OCI-LY3 (cell line): Measurements from ENCODE around the gene PLD5.

Experiments
- H2AFZ ChIP-seq: fragments of 200-600, 300-600 bp; shearing (Covaris generic); 2 replicates; pipeline ENCODE4 v1.6.0; 2014; ENCODE audit warnings: antibody characterized with exemption, low read depth, low read length
- H3K27ac ChIP-seq: fragments of 200-600, 300-600 bp; sonication (generic); 2 replicates; pipeline ENCODE4 v1.5.1; 2014; ENCODE audit warnings: mild to moderate bottlenecking, low read length, moderate library complexity, mixed read lengths
- H3K27me3 ChIP-seq: fragments of 200-600, 300-600 bp; sonication (generic); 2 replicates; pipeline ENCODE4 v1.6.1; 2014; ENCODE audit warnings: low read depth, low read length, mixed read lengths
- H3K36me3 ChIP-seq: fragments of 200-600, 300-600 bp; sonication (generic); replicated peaks from 2 replicates; pipeline ENCODE3; 2014; ENCODE audit warnings: low read depth, low read length, mixed read lengths
- H3K4me1 ChIP-seq: fragments of 300-600, 200-600 bp; sonication (generic); 2 replicates; pipeline ENCODE4 v1.6.1; 2014; ENCODE audit warnings: low read length, mixed read lengths
- H3K4me2 ChIP-seq: fragments of 200-600, 300-600 bp; sonication (generic); 2 replicates; pipeline ENCODE4 v1.6.1; 2014; ENCODE audit warnings: low read length, mixed read lengths
- H3K4me3 ChIP-seq: fragments of 300-600, 200-600 bp; sonication (generic); 2 replicates; pipeline ENCODE4 v1.5.1; 2014; ENCODE audit warnings: antibody characterized with exemption, mild to moderate bottlenecking, low read length, moderate library complexity
- H3K79me2 ChIP-seq: fragments of 300-600, 200-600 bp; shearing (Covaris generic); 2 replicates; pipeline ENCODE4 v1.6.1; 2014; ENCODE audit warnings: mild to moderate bottlenecking, low read length, mixed read lengths
- H3K9ac ChIP-seq: fragments of 300-600, 200-600 bp; shearing (Covaris generic); 2 replicates; pipeline ENCODE4 v1.6.0; 2014; ENCODE audit warnings: mild to moderate bottlenecking, low read length, moderate library complexity
- H3K9me3 ChIP-seq: fragments of 200-600, 300-600 bp; shearing (Covaris generic); 2 replicates; pipeline ENCODE4 v1.6.1; 2014; ENCODE audit warnings: low read length, mixed read lengths; ENCODE audit not compliant: insufficient read depth
- H4K20me1 ChIP-seq: fragments of 200-600, 300-600 bp; sonication (generic); 2 replicates; pipeline ENCODE4 v1.6.1; 2016; ENCODE audit warnings: low read length, mixed read lengths; ENCODE audit not compliant: insufficient read depth
- EZH2phosphoT487 ChIP-seq: fragments of 200-600 bp; shearing (Covaris generic); IDR thresholded peaks from 2 replicates; pipeline ENCODE4 v1.6.1; 2018; ENCODE audit warnings: antibody characterized with exemption, mixed run types, low read depth
- TF ChIP-seq, protein P1 (sequence below): fragments of 200-600, 300-600 bp; sonication (generic); IDR thresholded peaks from 2 replicates; pipeline ENCODE4 v1.5.1; 2014; ENCODE audit warnings: antibody characterized with exemption, low read length, low read depth

Gene PLD5

DNA sequence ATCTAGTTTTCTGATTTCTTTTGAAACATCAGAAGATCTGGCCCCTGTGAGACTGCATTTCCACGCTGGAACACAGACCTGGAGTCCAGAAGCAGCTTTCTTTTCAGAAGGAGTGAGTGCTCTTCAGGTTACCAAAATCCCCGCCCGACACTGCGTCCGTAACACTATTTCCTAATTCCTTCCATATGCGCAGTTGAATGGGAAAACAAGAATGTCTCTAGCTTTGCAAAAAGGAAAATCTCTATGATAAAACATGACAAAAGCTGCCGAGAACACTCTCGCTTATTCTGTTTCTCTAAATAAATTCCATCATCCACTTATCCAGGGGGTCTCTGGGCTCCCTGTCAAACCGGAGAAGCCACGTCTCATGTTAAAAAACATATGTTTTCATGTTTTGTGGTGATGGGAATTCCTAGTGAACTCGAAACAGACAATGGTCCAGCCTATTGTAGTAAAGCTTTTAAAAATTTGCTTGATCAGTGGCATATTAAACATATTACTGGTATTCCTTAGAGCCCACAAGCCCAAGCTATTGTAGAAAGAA is 67.7 kb downstream of the PLD5 start:
- Histone ChIP-seq H3K4me1 (no peaks in the 10 kb centered on the region), H4K20me1 (no peaks in the 10 kb centered on the region), H3K9ac (no peak overlapping the region), H3K27me3 (peaks cover 33% of the 10 kb centered on the region), H3K79me2 (no peaks in the 10 kb centered on the region), H3K9me3 (no peaks in the 10 kb centered on the region), H2AFZ (no peak overlapping the region), H3K36me3 (no peaks in the 10 kb centered on the region), H3K27ac (no peak overlapping the region), H3K4me3 (no peak overlapping the region), H3K4me2 (no peak overlapping the region)
- TF ChIP-seq, protein P1, sequence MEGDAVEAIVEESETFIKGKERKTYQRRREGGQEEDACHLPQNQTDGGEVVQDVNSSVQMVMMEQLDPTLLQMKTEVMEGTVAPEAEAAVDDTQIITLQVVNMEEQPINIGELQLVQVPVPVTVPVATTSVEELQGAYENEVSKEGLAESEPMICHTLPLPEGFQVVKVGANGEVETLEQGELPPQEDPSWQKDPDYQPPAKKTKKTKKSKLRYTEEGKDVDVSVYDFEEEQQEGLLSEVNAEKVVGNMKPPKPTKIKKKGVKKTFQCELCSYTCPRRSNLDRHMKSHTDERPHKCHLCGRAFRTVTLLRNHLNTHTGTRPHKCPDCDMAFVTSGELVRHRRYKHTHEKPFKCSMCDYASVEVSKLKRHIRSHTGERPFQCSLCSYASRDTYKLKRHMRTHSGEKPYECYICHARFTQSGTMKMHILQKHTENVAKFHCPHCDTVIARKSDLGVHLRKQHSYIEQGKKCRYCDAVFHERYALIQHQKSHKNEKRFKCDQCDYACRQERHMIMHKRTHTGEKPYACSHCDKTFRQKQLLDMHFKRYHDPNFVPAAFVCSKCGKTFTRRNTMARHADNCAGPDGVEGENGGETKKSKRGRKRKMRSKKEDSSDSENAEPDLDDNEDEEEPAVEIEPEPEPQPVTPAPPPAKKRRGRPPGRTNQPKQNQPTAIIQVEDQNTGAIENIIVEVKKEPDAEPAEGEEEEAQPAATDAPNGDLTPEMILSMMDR, result no peak
- no peak for TF ChIP-seq EZH2phosphoT487

DNA sequence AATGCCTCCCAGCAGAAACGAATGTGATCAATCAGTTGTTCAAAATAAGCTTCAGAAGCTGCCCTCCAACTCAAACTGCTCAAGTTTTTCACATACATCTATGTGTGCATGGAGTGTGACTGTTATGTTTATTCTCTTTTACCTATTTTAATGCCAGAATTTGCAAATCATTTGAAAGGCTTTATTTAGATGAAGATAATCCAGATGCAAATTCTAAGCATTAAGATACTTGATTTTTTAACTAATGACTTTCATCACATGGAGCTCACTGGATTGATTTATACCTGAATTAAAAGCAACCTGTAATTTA is 69.5 kb downstream of the PLD5 start:
- no peak overlapping the region for H2AFZ ChIP-seq

DNA sequence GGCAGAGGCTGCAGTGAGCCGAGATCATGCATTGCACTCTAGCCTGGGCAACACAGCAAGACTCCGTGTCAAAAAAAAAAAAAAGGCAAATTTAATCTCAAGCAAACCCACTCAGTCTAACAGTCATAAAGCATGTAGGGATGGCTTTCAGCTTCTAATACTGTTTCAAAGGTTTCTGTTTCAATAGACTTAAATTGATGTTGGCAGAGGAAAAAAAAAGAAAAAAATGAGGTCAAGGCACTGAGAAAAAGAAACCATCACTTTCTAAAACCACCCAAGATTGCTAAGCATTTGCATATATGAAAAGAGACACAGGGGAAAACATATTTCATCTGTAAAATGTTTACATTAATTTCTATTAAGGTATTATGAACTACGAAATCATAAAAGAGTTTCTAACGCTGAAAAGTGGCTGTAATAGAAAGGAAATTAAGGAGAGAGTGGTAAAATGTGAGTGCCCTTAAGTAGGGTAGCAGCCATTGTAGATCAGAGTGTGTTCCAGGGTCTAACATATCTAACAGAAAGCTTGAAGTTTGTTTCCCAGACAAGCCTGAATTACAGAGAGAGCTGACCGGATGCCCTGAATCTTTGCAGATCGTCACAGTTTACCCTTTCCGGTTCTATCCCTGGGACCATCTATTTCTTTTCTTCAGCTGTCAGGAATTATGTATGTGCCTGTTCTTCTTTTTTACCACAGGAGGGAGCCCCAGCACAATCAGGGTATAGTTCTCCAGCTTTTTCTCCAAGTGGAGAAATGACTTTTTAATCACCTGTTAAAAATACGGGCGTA is 70.0 kb downstream of the PLD5 start:
- H4K20me1 ChIP-seq, result no peaks in the 10 kb centered on the region
- H3K9ac ChIP-seq, result no peak overlapping the region
- H3K79me2 ChIP-seq, result no peaks in the 10 kb centered on the region
- TF ChIP-seq, protein P1, result peak; percentile 85
- TF ChIP-seq EZH2phosphoT487, result no peak
- H3K4me3 ChIP-seq, result no peak overlapping the region
- H3K4me1 ChIP-seq, result no peaks in the 10 kb centered on the region
- no peaks in the 10 kb centered on the region for H3K36me3 ChIP-seq
- peaks cover 43% of the 10 kb centered on the region for H3K27me3 ChIP-seq
- peak overlapping the region; percentile 36 for H3K4me2 ChIP-seq
- H2AFZ ChIP-seq, result no peak overlapping the region
- H3K9me3 ChIP-seq, result no peaks in the 10 kb centered on the region
- H3K27ac ChIP-seq, result no peak overlapping the region

More for the DNA sequence above, 69.5 kb downstream of the PLD5 start:
- Histone ChIP-seq H3K79me2 (no peaks in the 10 kb centered on the region), H3K27me3 (peaks cover 43% of the 10 kb centered on the region), H3K4me3 (no peak overlapping the region), H3K36me3 (no peaks in the 10 kb centered on the region), H3K9me3 (no peaks in the 10 kb centered on the region), H3K9ac (no peak overlapping the region), H3K4me2 (peak overlapping the region; percentile 36; the same call in 1 of the 2 replicates), H3K27ac (no peak overlapping the region), H4K20me1 (no peaks in the 10 kb centered on the region), H3K4me1 (no peaks in the 10 kb centered on the region)
- TF ChIP-seq EZH2phosphoT487, result no peak
- TF ChIP-seq, protein P1, result 0 out of 2 replicates have a peak, but pooled peaks have one; percentile 3

DNA sequence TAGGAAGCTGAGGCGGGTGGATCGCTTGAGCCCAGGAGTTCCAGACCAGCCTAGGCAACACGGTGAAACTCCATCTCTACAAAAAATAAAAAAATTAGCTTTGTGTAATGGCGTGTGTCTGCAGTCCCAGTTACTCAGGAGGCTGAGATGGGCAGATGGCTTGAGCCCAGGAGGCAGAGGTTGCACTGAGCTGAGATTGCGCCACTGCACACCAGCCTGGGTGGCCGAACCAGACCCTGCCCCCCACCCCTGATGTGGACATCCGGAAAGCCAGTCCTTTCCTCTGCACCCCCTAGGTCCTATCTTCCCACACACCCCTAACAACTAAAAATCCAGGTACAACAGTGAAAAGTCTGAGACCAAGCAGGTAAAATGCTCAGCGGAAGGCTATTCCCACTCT is 71.9 kb downstream of the PLD5 start:
- Histone ChIP-seq H3K27me3 (peaks cover 47% of the 10 kb centered on the region), H3K36me3 (no peaks in the 10 kb centered on the region), H3K27ac (no peak overlapping the region), H3K4me2 (no peak overlapping the region), H4K20me1 (no peaks in the 10 kb centered on the region), H3K9me3 (no peaks in the 10 kb centered on the region), H2AFZ (no peak overlapping the region), H3K4me3 (no peak overlapping the region), H3K9ac (no peak overlapping the region), H3K4me1 (no peaks in the 10 kb centered on the region), H3K79me2 (no peaks in the 10 kb centered on the region)
- TF ChIP-seq, protein P1, result no peak
- TF ChIP-seq EZH2phosphoT487, result no peak
